ENCODE measurements around the gene COX6B1. TPM values are rescaled to one million over a fixed set of nuclear protein-coding genes. Genes with fewer than 3 reads are reported as not detected.
A peak's percentile ranks its signal among the peaks of the same experiment; 100 is the strongest.
"Not testable (repeated sequence)": the region's sequence is repeated elsewhere in the genome, so short reads cannot be mapped to it uniquely, and the experiment has no call there.

Gene COX6B1
- total RNA-seq (100 to 1,000 TPM; 119 to 164 (median 147) TPM), polyA plus RNA-seq (100 to 1,000 TPM; 328 to 491 TPM)

- no peaks in the 10 kb centered on the region for H3K27me3 ChIP-seq
- peak within 1 kb of the TSS; percentile 52 to 83 (median 72) for H3K4me3 ChIP-seq
- ATAC-seq, result peak; percentile 47 to 78 (median 72)
- FAIRE-seq, result peak; percentile 89
- no peaks in the 10 kb centered on the region for H3K9me3 ChIP-seq
- DNase-seq, result peak; percentile 83 to 95 (median 94)
- TF ChIP-seq, protein P1, sequence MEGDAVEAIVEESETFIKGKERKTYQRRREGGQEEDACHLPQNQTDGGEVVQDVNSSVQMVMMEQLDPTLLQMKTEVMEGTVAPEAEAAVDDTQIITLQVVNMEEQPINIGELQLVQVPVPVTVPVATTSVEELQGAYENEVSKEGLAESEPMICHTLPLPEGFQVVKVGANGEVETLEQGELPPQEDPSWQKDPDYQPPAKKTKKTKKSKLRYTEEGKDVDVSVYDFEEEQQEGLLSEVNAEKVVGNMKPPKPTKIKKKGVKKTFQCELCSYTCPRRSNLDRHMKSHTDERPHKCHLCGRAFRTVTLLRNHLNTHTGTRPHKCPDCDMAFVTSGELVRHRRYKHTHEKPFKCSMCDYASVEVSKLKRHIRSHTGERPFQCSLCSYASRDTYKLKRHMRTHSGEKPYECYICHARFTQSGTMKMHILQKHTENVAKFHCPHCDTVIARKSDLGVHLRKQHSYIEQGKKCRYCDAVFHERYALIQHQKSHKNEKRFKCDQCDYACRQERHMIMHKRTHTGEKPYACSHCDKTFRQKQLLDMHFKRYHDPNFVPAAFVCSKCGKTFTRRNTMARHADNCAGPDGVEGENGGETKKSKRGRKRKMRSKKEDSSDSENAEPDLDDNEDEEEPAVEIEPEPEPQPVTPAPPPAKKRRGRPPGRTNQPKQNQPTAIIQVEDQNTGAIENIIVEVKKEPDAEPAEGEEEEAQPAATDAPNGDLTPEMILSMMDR (IDR thresholded peaks at IDR 0.05), result no peak
- 0 to 1% methylated on average over 46 of the region's 46 CpGs for WGBS, 2 donors
- H3K4me1 ChIP-seq, result peaks cover 3 to 12% (median 8%) of the 10 kb centered on the region in 3 donors
- intact Hi-C loops (cut with DNase I), result no loop called here
- H3K27ac ChIP-seq, result peak within 1 kb of the TSS; percentile 56 to 81 (median 67)
- H3K36me3 ChIP-seq, result peaks cover 0 to 4% (median 3%) of the 10 kb centered on the region in 3 donors
These were observed at the start of gene COX6B1 for GRCh38 chr19:35648017-35648961. Gene COX6B1 (plus strand): TSS chr19:35648323. CDS start chr19:35651244, 2,921 bp downstream.

- no peak for ATAC-seq
- Histone ChIP-seq H3K9me3 (no peaks in the 10 kb centered on the region), H3K27ac (no peak overlapping the region), H3K36me3 (no peaks in the 10 kb centered on the region), H3K4me1 (no peaks in the 10 kb centered on the region), H3K27me3 (no peaks in the 10 kb centered on the region), H3K4me3 (no peak overlapping the region)
- intact Hi-C loops (cut with DNase I), result no loop called here
- TF ChIP-seq, protein P1 (IDR thresholded peaks at IDR 0.05), result no peak
- WGBS, 2 donors, result 84 to 86% methylated on average over 3 of the region's 3 CpGs
- no peak for DNase-seq
- FAIRE-seq, result no peak
These were observed 46.2 kb upstream of the COX6B1 start for GRCh38 chr19:35601971-35602370.

DNA sequence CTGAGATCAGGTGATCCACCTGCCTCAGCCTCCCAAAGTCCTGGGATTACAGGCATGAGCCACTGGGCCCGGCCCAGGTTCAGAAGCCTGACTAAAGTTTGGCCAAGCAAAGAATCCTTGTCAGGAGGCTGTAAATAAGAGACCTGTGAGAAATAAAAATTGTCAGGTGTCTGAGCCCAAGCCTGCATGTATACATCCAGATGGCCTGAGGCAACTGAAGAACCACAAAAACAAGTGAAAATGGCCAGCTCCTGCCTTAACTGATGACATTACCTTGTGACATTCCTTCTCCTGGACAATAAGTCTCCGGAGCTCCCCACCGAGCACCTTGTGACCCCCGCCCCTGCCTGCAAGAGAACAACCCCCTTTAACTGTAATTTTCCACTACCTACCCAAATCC lies 43.7 kb upstream of the COX6B1 start:
- 77 to 85% methylated on average over 4 of the region's 4 CpGs for WGBS, 2 donors
- H3K4me3 ChIP-seq; H3K36me3 ChIP-seq; H3K9me3 ChIP-seq; intact Hi-C loops (cut with DNase I); H3K4me1 ChIP-seq; ATAC-seq; H3K27ac ChIP-seq; FAIRE-seq; DNase-seq; H3K27me3 ChIP-seq: not testable (repeated sequence)

GRCh38 chr19:35607170-35607569 lies 41.0 kb upstream of the COX6B1 start:
- DNase-seq; H3K4me3 ChIP-seq; H3K9me3 ChIP-seq; H3K27me3 ChIP-seq; FAIRE-seq; H3K27ac ChIP-seq; intact Hi-C loops (cut with DNase I); ATAC-seq; H3K4me1 ChIP-seq; H3K36me3 ChIP-seq: not testable (repeated sequence)
- 78 to 82% methylated on average over 8 of the region's 8 CpGs for WGBS, 2 donors

- Histone ChIP-seq H3K4me1 (peaks cover 0 to 6% (median 3%) of the 10 kb centered on the region in 3 donors), H3K27me3 (no peaks in the 10 kb centered on the region), H3K36me3 (no peaks in the 10 kb centered on the region), H3K9me3 (no peaks in the 10 kb centered on the region), H3K4me3 (no peak overlapping the region), H3K27ac (no peak overlapping the region)
- ATAC-seq (no peak), DNase-seq (no peak), FAIRE-seq (no peak)
- TF ChIP-seq, protein P1 (IDR thresholded peaks at IDR 0.05), result no peak
- WGBS, 2 donors, result 68 to 77% methylated on average over 3 of the region's 3 CpGs
- intact Hi-C loops (cut with DNase I), result no loop called here
These were observed 40.5 kb upstream of the COX6B1 start for GRCh38 chr19:35607661-35608060.

GRCh38 chr19:35608251-35608650 lies 39.9 kb upstream of the COX6B1 start:
- Histone ChIP-seq H3K4me3 (no peak overlapping the region), H3K36me3 (no peaks in the 10 kb centered on the region), H3K27ac (no peak overlapping the region), H3K4me1 (peaks cover 0 to 7% (median 6%) of the 10 kb centered on the region in 3 donors), H3K9me3 (no peaks in the 10 kb centered on the region), H3K27me3 (no peaks in the 10 kb centered on the region)
- intact Hi-C loops (cut with DNase I), result no loop called here
- 71 to 84% methylated on average over 2 of the region's 2 CpGs for WGBS, 2 donors
- TF ChIP-seq, protein P1 (IDR thresholded peaks at IDR 0.05), result no peak
- no peak for ATAC-seq
- FAIRE-seq, result no peak
- no peak for DNase-seq

All from pancreas (tissue), 10 donors.